A204.1 (cell line): ENCODE results near the gene PRR20G.
"Not testable (repeated sequence)": the region's sequence is repeated elsewhere in the genome, so short reads cannot be mapped to it uniquely, and the experiment has no call there.

Source experiments
- FAIRE-seq: peaks from 2 replicates; lab custom pipeline; 2012; peaks lifted over from hg19 to GRCh38; lab: Jason Lieb, UNC

The PRR20G gene

DNA sequence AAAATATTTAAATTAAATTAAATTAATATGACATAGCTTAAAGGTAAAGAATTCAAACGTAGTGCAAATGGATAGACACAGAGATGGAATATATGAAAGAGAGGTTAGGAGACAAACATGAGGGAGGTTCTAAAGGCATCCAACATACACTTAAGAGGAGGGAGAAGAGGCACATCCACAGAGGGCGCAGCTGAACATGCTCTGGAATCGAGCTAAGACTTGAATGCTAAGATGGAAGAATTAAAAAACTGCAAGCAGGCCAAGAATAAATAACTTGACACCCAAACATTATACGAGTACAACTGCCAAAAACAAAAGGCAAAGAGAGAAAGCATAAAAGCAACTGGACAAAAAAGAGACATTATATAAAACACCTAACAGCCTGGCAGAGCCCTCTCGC is 9.1 kb upstream of the PRR20G start:
- no peak for FAIRE-seq

- no peak for FAIRE-seq
Observed at GRCh38 chr3:127296166-127296565, 8.3 kb upstream of the PRR20G start.

GRCh38 chr3:127293650-127294049 is 5.8 kb upstream of the PRR20G start:
- FAIRE-seq, result not testable (repeated sequence)

- FAIRE-seq, result no peak
Observed at GRCh38 chr3:127291611-127292010, 3.8 kb upstream of the PRR20G start.

DNA sequence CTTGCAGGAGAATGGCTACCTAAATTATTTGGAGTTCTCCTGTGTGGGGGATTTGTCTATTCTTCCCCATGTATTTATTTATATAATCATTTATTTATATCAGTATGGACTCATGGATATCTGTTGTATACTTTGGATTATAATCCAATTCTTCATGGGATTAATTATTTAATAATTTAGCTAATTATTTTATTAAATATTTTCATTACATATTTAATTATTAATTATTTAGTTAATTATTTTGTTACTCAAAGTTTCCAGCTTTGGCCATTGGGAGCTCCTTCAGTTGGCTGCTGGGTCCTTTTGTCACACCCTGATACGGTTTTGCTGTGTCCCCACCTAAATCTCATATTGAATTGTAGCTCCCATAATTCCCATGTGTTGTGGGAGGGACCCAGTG is 3.3 kb upstream of the PRR20G start:
- no peak for FAIRE-seq

GRCh38 chr3:127289706-127290575 is 2.1 kb upstream of the PRR20G start:
- FAIRE-seq, result no peak

DNA sequence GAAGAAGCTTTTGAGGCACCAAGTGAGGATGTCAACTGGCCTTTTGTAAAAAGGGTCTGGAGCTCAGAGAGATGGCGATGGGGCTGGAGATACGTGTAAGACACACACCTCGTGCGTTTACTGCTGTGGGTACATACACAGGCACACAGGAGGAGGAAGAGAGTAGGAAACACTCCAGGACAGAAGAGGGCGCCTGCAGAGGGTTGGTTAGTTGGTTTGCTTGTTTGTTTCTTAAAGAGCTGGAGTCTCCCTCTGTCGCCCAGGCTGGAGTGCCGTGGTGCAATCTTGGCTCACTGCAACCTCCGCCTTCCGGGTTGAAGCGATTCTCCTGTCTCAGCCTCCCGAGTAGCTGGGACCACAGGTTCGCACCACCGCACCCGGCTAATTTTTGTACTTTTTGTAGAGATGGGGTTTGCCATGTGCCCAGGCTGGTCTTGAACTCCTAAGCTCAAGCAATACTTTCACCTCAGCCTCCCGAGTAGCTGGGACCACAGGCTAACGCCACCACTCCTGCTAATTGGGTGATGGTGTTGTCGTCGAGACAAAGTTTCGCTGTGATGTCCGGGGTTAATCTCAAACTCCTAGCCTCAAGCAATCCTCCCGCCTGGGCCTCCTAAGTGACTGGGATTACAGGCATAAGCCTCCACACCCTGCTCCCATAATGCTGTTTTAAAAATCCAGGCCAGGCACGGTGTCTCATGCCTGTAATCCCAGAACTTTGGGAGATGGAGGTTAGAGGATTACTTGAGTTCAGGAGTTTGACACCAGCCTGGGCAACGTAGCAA is 1.3 kb upstream of the PRR20G start:
- FAIRE-seq, result no peak

DNA sequence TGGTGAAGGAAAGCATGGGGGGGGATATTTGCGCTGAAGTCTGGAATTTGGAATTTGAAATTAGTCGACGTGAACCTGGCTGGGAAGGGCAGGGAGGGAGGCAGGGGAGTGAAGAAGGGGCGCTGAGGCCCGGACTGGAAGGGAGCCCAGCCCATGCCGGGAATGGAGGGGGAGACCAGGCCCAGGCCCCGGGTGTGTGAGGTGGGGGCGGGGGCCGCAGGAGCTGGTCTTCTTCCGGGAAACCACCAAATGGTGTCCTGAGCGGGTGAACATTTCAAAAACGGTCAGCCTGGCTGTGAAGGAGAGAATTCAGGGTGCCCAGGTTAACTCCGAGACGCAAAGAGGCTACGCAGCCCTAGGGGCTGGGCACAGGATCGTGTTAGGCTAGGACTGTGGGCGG is 497 bp upstream of the PRR20G start:
- FAIRE-seq, result no peak

- FAIRE-seq, result no peak
Observed at GRCh38 chr3:127286571-127287140, 1.2 kb downstream of the PRR20G start.

DNA sequence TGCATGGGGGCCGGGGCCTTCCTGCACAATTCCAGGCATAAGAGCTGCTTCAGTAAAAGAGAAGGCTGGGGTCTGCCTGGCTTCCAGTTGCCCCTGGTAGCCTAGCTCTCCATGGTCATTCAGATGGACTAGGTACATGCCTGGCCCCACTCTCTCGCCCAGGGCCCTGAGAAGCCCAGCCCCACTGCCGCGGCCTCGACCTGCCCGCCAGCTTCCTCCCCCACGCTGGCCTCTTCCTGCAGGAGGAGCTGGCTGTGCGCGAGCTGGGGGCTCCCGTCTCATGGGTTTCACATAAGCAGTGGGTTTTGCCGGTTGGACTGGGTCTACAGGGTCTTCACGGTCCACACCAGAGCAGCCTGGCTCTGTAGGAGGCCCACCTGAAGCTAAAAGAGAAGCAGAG is 3.6 kb downstream of the PRR20G start:
- no peak for FAIRE-seq

DNA sequence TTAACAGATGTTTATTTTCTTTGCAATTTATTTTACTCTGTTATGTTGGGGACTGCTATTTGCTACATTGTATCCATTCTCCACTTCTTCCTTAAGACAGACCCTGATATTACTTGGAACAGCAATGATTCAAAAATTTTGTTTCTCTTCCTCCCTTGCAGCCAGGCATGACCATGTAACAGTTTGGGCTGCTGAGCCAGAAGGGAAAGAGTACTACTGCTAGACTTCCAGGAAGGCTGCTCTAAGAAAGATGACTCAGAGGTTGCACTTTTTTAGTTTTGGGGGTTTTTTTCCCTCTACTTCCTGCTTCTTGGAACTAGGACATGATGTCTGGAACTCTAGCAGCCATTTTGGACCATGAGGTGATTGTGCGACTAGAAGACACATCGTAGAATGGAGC is 10.3 kb downstream of the PRR20G start:
- no peak for FAIRE-seq

- no peak for FAIRE-seq
Observed at GRCh38 chr3:127276995-127277394, 10.9 kb downstream of the PRR20G start.

GRCh38 chr3:127276396-127276795 is 11.4 kb downstream of the PRR20G start:
- FAIRE-seq, result no peak

GRCh38 chr3:127275287-127275781 is 12.5 kb downstream of the PRR20G start:
- FAIRE-seq, result no peak

DNA sequence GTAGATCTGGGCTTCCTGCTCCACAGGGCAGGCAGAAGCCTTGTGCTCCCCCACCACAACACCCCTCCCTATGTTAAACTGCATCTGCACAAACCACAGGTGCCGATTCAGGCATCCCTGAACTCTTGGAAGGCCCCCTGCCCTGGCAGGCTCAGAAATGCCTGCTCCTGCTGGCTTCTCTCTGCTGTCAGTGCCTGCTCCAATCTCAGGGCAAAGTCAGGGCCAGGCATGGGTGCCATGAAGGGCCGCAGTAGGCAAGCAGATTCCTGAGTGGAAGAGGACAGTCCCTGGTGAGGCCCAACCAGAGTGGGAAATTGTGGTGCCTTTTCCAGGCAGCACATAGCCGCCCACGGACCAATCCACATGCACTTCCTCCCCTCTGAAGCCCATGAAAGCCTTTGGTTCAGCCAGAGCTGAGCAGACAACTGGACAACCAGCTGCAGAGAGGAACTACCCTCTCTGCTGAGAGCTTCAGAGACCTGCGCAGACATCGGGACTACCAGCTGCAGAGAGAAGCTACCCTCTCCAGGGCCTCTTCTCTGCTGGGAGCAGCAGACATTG is 13.6 kb downstream of the PRR20G start:
- no peak for FAIRE-seq

- FAIRE-seq, result no peak
Observed at GRCh38 chr3:127273206-127273605, 14.6 kb downstream of the PRR20G start.

DNA sequence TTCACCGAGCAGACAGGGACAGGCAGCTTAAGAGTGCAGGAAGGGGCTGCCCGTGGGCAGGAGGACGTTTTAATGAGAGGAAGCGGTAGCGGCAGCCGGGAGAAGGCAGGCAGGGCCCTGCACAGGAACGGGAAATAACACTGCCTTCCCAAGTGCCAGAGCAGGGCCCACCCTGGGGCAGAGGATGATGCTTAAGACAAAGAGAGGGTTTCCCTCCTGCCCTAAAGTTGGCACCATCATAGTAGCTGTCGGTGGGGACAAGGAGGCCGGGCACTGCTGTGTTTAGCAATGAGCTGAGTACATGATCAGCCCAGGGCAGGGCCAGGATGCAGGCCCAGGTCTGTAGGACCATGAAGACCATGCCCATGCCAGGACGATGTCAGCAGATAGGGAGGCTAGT is 21.7 kb downstream of the PRR20G start:
- FAIRE-seq, result no peak

DNA sequence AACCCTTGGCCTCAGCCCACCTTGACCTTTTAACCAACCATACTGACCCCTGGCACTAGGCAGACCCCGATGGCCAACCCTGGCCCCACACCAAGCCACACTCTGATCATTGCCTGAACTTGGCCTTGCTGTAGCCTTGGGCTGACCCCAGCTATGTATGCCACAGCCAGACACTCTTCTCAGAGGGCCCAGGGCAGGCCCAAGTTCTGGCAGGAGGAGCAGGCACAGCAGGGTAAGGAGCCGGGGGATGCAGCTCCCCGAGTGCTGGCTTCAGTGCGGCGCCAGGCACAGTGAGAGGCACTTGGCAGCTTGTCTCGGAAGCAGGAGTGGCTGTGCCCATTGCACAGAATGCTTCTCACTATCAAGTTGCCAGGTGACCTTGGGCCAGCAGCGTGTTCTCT is 22.3 kb downstream of the PRR20G start:
- no peak for FAIRE-seq

- FAIRE-seq, result no peak
Observed at GRCh38 chr3:127264794-127265514, 22.9 kb downstream of the PRR20G start.

DNA sequence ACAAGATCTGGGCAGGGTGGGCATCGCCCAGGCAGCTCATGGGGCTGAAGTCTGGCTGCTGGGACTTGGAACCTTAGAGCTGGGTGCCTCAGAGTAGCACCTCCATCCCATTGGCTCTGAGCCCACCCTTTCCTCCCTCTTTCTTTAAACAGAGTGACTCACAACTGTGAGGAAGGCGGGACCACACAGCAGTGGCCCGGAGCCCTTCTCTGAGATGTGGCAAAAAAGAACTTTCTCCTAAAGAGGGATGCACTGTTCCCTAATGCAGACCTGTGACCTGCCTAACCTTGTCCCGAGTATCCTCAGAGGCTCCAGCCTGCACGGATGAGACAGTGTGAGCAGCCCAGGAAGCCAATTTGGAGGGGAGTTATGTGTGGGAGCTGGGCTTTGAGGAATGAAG is 23.6 kb downstream of the PRR20G start:
- FAIRE-seq, result no peak

DNA sequence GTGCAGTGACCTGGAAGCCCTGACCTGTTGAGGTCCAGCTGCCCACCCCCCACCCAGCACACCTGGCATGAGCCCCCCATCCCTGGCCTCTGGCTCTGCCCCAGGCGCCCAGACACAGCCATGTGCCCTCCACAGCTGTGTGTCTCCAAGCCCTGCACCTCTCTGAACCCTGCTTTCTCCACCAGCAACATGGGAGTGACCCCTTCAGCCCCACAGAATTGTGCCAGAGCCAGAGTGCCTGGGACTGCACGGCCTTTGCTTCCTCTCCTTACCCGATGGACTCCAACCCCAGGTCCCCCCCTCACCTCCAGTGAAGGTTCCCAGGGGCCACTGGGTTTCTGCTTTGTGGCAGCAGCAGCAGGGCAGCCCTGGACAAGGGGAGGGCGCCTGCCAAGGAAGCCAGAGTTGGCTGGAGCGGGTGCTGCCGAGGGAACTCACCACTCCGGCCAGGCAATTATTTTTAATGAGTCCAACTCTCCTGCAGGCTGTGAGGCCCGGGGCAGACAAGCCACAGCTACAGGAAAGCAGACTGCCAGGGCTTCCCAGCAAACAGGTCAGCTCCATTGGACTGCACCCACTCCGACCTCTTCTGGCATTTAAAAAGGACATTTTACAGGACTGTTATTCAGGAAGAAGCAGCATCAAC is 24.1 kb downstream of the PRR20G start:
- no peak for FAIRE-seq

DNA sequence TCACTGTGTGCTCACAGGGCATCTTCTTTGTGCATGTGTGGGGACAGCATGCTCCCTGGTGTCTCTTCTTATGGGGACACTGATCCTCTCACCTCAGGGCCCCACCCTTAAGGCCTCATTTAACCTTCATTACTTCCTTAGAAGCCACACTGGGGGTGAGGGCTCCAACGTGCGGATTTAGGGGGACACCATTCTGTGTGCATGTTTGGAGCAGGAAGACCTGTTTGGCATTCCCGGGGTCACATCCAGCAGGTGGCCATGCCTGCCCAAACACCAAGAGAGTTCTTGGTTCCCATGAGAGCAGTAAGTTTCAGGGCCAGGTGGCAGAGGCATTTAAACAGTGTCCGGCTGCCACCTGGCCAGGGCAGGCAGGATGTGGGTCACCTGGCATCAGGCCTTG is 24.8 kb downstream of the PRR20G start:
- no peak for FAIRE-seq
